A549 treated with Hydrocortisone at 1 μM for 4 hours (cell line): Measurements from ENCODE around the gene ADGRF1. TPM values are rescaled to one million over a fixed set of nuclear protein-coding genes. Genes with fewer than 3 reads are reported as not detected.

Experiments
- total RNA-seq: library from RNA; stranded (reverse); fragments of 200-300 nt; extraction: Qiagen RNA extraction; gene quantifications from 5 replicates; pipeline ENCODE4 v1.2.3, GENCODE V29; 2022

Gene ADGRF1
- total RNA-seq: 0.05 TPM in 1 of 5 replicates, not detected in the others

DNA sequence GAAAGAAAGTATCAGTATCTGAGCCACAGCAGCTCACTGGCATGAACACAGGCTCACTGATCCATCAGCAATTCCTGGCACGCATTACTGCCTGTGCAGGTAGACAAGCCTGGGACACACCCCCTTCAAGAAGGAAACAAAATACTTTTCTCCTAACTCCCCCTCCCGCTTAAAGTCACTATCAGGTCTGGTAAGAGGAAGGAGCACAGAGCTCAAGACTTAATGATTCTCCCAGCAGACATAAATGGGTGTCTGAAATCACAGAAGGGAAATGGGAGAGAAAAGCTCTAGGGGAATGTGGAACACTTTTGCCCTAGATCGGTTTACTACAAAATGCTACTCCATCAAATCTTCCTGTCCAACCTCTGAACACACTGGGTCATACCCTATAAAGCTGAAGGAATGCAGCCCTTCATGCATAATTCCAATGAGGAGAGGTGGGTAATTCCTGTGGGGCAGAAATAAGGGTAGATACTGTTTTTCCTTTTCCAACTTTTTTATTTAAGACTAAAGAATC is at the start of gene ADGRF1:
Gene ADGRF1, minus strand, starts transcription at position 58 of the 517 bp plus-strand sequence. CDS start 13,271 bp downstream, outside the sequence.

Other genes with a start within 250 kb of the ADGRF1 start
- gene MEP1A, start 248.9 kb downstream of the ADGRF1 start, total RNA-seq: 0.05 TPM in 1 of 5 replicates, not detected in the others
- gene ADGRF5, start 120.4 kb downstream of the ADGRF1 start, total RNA-seq: 0.03 TPM in 1 of 5 replicates, not detected in the others